H9 (cell line): Measurements from ENCODE around the gene SCAF8. TPM values are rescaled to one million over a fixed set of nuclear protein-coding genes. Genes with fewer than 3 reads are reported as not detected.

Experiments used
- DNase-seq: peaks from one replicate; pipeline ENCODE4 v3.0.0-alpha.2; 2017
- H2AFZ ChIP-seq: one replicate; pipeline ENCODE4 v1.6.1; 2013; ENCODE audit warnings: mild to moderate bottlenecking, low read length, control low read depth, moderate library complexity
- H2AK5ac ChIP-seq: 2 replicates; pipeline ENCODE4 v1.6.1; 2013; ENCODE audit warnings: low read length, control low read depth, mixed read lengths; ENCODE audit not compliant: insufficient read length
- H2BK120ac ChIP-seq: one replicate; pipeline ENCODE4 v1.6.1; 2013; ENCODE audit warnings: low read depth, mild to moderate bottlenecking, low read length, control low read depth, inconsistent platforms; ENCODE audit not compliant: poor library complexity, severe bottlenecking
- H2BK12ac ChIP-seq: 2 replicates; pipeline ENCODE4 v1.6.1; 2013; ENCODE audit warnings: low read length, control low read depth, mixed read lengths, low read depth; ENCODE audit not compliant: insufficient read length
- H2BK15ac ChIP-seq: 2 replicates; pipeline ENCODE4 v1.6.1; 2013; ENCODE audit warnings: low read depth, low read length, control low read depth
- H2BK20ac ChIP-seq: one replicate; pipeline ENCODE4 v1.6.1; 2013; ENCODE audit warnings: low read depth, mild to moderate bottlenecking, low read length, control low read depth, inconsistent platforms; ENCODE audit not compliant: poor library complexity, severe bottlenecking
- H2BK5ac ChIP-seq: 2 replicates; pipeline ENCODE4 v1.6.1; 2013; ENCODE audit warnings: low read length, control low read depth, mixed read lengths; ENCODE audit not compliant: insufficient read length
- H3K14ac ChIP-seq: 2 replicates; pipeline ENCODE4 v1.6.1; 2013; ENCODE audit warnings: low read length, control low read depth; ENCODE audit not compliant: insufficient read depth
- H3K18ac ChIP-seq: 2 replicates; pipeline ENCODE4 v1.6.1; 2013; ENCODE audit warnings: low read depth, mild to moderate bottlenecking, mixed read lengths, low read length, control low read depth; ENCODE audit not compliant: insufficient read length
- H3K23ac ChIP-seq: 2 replicates; pipeline ENCODE4 v1.6.1; 2013; ENCODE audit warnings: low read length, control low read depth, mixed read lengths, low read depth; ENCODE audit not compliant: insufficient read length
- H3K23me2 ChIP-seq: 2 replicates; pipeline ENCODE4 v1.6.1; 2013; ENCODE audit warnings: low read depth, mild to moderate bottlenecking, mixed read lengths, low read length, control low read depth; ENCODE audit not compliant: insufficient read length, poor library complexity, severe bottlenecking
- H3K27ac ChIP-seq: 2 replicates; pipeline ENCODE4 v1.5.1; 2013; ENCODE audit warnings: low read length, control low read depth, mixed read lengths, low read depth; ENCODE audit not compliant: insufficient read length
- H3K27me3 ChIP-seq: 2 replicates; pipeline ENCODE4 v1.6.1; 2013; ENCODE audit warnings: low read length, control low read depth, inconsistent platforms; ENCODE audit not compliant: insufficient read depth
- H3K4ac ChIP-seq: 2 replicates; pipeline ENCODE4 v1.6.1; 2013; ENCODE audit warnings: low read depth, mild to moderate bottlenecking, control low read depth, inconsistent platforms, low read length, moderate library complexity
- H3K4me1 ChIP-seq: 2 replicates; pipeline ENCODE4 v1.6.1; 2013; ENCODE audit warnings: low read length, control low read depth, inconsistent platforms; ENCODE audit not compliant: insufficient read depth
- H3K4me2 ChIP-seq: 2 replicates; pipeline ENCODE4 v1.6.1; 2013; ENCODE audit warnings: low read length, control low read depth, mixed read lengths; ENCODE audit not compliant: insufficient read length, insufficient read depth
- H3K56ac ChIP-seq: 2 replicates; pipeline ENCODE4 v1.6.1; 2013; ENCODE audit warnings: low read depth, mild to moderate bottlenecking, mixed read lengths, low read length, control low read depth; ENCODE audit not compliant: insufficient read length
- H3K79me1 ChIP-seq: 2 replicates; pipeline ENCODE4 v1.6.1; 2013; ENCODE audit warnings: low read depth, mild to moderate bottlenecking, moderate library complexity, low read length, control low read depth, inconsistent platforms; ENCODE audit not compliant: insufficient read depth, poor library complexity, severe bottlenecking
- H3K79me2 ChIP-seq: 2 replicates; pipeline ENCODE4 v1.6.1; 2013; ENCODE audit warnings: low read length, control low read depth, inconsistent platforms; ENCODE audit not compliant: insufficient read depth
- H3K9ac ChIP-seq: 2 replicates; pipeline ENCODE4 v1.6.1; 2013; ENCODE audit warnings: low read length, control low read depth, mixed read lengths; ENCODE audit not compliant: insufficient read length; ENCODE audit errors: extremely low read depth
- H3K9me3 ChIP-seq: one replicate; pipeline ENCODE4 v1.6.1; 2013; ENCODE audit warnings: low read depth, low read length, inconsistent platforms; ENCODE audit not compliant: control insufficient read depth
- H3T11ph ChIP-seq: one replicate; pipeline ENCODE4 v1.6.1; 2013; ENCODE audit warnings: mild to moderate bottlenecking, low read length, control low read depth, inconsistent platforms
- H4K20me1 ChIP-seq: one replicate; pipeline ENCODE4 v1.6.1; 2013; ENCODE audit not compliant: control insufficient read depth, insufficient read length, insufficient read depth
- H4K5ac ChIP-seq: 2 replicates; pipeline ENCODE4 v1.6.1; 2013; ENCODE audit warnings: low read depth, mild to moderate bottlenecking, mixed read lengths, low read length, control low read depth; ENCODE audit not compliant: insufficient read length
- H4K8ac ChIP-seq: replicated peaks from 2 replicates; pipeline ENCODE4 v1.6.1; 2013; ENCODE audit warnings: low read length, control low read depth, mixed read lengths, low read depth; ENCODE audit not compliant: insufficient read length
- H4K91ac ChIP-seq: 2 replicates; pipeline ENCODE4 v1.6.1; 2013; ENCODE audit warnings: low read depth, mild to moderate bottlenecking, moderate library complexity, mixed read lengths, low read length, control low read depth; ENCODE audit not compliant: insufficient read length
- H3K27ac Mint-ChIP-seq, 3 experiments: 2 replicates in 2 of 3; 3 replicates in 1 of 3; pipeline ENCODE4 v1.8.0; 2020 to 2021; ENCODE audit warnings: mixed read lengths in 3 of 3, mild to moderate bottlenecking in 1 of 3, moderate library complexity in 1 of 3
- H3K27me3 Mint-ChIP-seq: 2 replicates; pipeline ENCODE4 v1.8.0; 2021; ENCODE audit warnings: low read depth, mild to moderate bottlenecking, moderate library complexity, mixed read lengths
- H3K36me3 Mint-ChIP-seq, 3 experiments: 2 replicates in 2 of 3; 3 replicates in 1 of 3; pipeline ENCODE4 v1.8.0; 2020 to 2021; ENCODE audit warnings: low read depth in 3 of 3, mixed read lengths in 3 of 3; ENCODE audit not compliant: insufficient read depth in 1 of 3
- H3K4me1 Mint-ChIP-seq, 2 experiments: 2 replicates each; pipeline ENCODE4 v1.8.0; 2020; ENCODE audit warnings: mixed read lengths in 2 of 2
- H3K4me3 Mint-ChIP-seq, 2 experiments: 2 replicates in 1 of 2; 3 replicates in 1 of 2; pipeline ENCODE4 v1.8.0; 2020 to 2021; ENCODE audit warnings: mild to moderate bottlenecking in 2 of 2, mixed read lengths in 2 of 2, moderate library complexity in 1 of 2
- H3K9me3 Mint-ChIP-seq, 2 experiments: 2 replicates in 1 of 2; 3 replicates in 1 of 2; pipeline ENCODE4 v1.8.0; 2020; ENCODE audit warnings: mild to moderate bottlenecking in 2 of 2, mixed read lengths in 2 of 2, moderate library complexity in 1 of 2
- WGBS: extraction: QIAGEN DNeasy Blood & Tissue Kit; methylation state at CpG from one replicate; pipeline ENCODE4 v1.1.7; 2013; ENCODE audit warnings: missing lambda C conversion rate, low lambda C conversion rate, mixed read lengths; ENCODE audit not compliant: insufficient read length; ENCODE audit errors: extremely low coverage; 5-methylcytosine and 5-hydroxymethylcytosine counted together
- total RNA-seq: library from RNA; stranded (reverse); gene quantifications from 2 replicates; pipeline ENCODE4 v1.2.1, GENCODE V29; 2021
- TF ChIP-seq, protein P1 (sequence below): fragments of 200-600 bp; sonication (generic); conservative IDR thresholded peaks from 3 replicates; pipeline ENCODE4 v1.8.0; 2021; ENCODE audit warnings: antibody characterized with exemption, mild to moderate bottlenecking

Gene SCAF8
- total RNA-seq, 1 experiment from 2014 or later: 78.5 TPM

- no peaks in the 10 kb centered on the region for H3K4me1 ChIP-seq
- H3K4ac ChIP-seq: no peak overlapping the region
- H3K23me2 ChIP-seq: no peaks in the 10 kb centered on the region
- H3K56ac ChIP-seq: no peak overlapping the region
- H3K27ac ChIP-seq: no peak overlapping the region
- no peaks in the 10 kb centered on the region for H3K27me3 Mint-ChIP-seq
- no peak overlapping the region for H2BK120ac ChIP-seq
- H4K91ac ChIP-seq: no peak overlapping the region
- peaks cover 13 to 33% of the 10 kb centered on the region in 2 experiments for H3K4me1 Mint-ChIP-seq
- no peaks in the 10 kb centered on the region for H4K20me1 ChIP-seq
- no peak overlapping the region for H2AK5ac ChIP-seq
- no peak overlapping the region for H3T11ph ChIP-seq
- DNase-seq: no peak
- no peak overlapping the region for H3K23ac ChIP-seq
- peaks cover 0 to 9% (median 6%) of the 10 kb centered on the region in 3 experiments; a peak in 6 of 7 replicates for H3K36me3 Mint-ChIP-seq
- H3K14ac ChIP-seq: no peak overlapping the region
- WGBS: no CpG with 5 or more reads among the region's 6 CpGs
- H3K27ac Mint-ChIP-seq: peak overlapping the region; percentile 33 to 86 (median 41); a peak in 3 of 7 replicates
- H2BK5ac ChIP-seq: no peak overlapping the region
- H2BK20ac ChIP-seq: no peak overlapping the region
- H3K18ac ChIP-seq: no peak overlapping the region
- peaks cover 3% of the 10 kb centered on the region for H3K79me1 ChIP-seq
- H3K79me2 ChIP-seq: no peaks in the 10 kb centered on the region; the same call in 1 of the 2 replicates
- no peak overlapping the region for H2AFZ ChIP-seq
- 0 out of 5 replicates have a peak overlapping the region, but pooled peaks of 1 of the 2 experiments have one; percentile 38 for H3K4me3 Mint-ChIP-seq
- H3K9ac ChIP-seq: no peak overlapping the region
- H4K5ac ChIP-seq: no peak overlapping the region
- no peak overlapping the region for H2BK12ac ChIP-seq
- no peak overlapping the region for H4K8ac ChIP-seq
- TF ChIP-seq, protein P1, sequence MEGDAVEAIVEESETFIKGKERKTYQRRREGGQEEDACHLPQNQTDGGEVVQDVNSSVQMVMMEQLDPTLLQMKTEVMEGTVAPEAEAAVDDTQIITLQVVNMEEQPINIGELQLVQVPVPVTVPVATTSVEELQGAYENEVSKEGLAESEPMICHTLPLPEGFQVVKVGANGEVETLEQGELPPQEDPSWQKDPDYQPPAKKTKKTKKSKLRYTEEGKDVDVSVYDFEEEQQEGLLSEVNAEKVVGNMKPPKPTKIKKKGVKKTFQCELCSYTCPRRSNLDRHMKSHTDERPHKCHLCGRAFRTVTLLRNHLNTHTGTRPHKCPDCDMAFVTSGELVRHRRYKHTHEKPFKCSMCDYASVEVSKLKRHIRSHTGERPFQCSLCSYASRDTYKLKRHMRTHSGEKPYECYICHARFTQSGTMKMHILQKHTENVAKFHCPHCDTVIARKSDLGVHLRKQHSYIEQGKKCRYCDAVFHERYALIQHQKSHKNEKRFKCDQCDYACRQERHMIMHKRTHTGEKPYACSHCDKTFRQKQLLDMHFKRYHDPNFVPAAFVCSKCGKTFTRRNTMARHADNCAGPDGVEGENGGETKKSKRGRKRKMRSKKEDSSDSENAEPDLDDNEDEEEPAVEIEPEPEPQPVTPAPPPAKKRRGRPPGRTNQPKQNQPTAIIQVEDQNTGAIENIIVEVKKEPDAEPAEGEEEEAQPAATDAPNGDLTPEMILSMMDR: no peak
- no peaks in the 10 kb centered on the region for H3K9me3 Mint-ChIP-seq
- no peaks in the 10 kb centered on the region for H3K9me3 ChIP-seq
- no peaks in the 10 kb centered on the region for H3K27me3 ChIP-seq
- no peak overlapping the region for H3K4me2 ChIP-seq
- H2BK15ac ChIP-seq: no peak overlapping the region
Measured at GRCh38 chr6:154839546-154839945, 106.3 kb downstream of the SCAF8 start.
